Activated T-cell treated with anti-CD3 and anti-CD28 coated beads, Interleukin-2, amount 50 U/mL, for 48 hours (primary cell): ENCODE results near the gene ATP2C1.
"Not testable (repeated sequence)": the region's sequence is repeated elsewhere in the genome, so short reads cannot be mapped to it uniquely, and the experiment has no call there.

Source experiments
- DNase-seq, 2 experiments: peaks; one replicate each; pipeline ENCODE4 v3.0.0-alpha.2; 2020

The ATP2C1 gene

GRCh38 chr3:130893376-130894129, at the start of gene ATP2C1:
TSS of gene ATP2C1 (plus strand) at chr3:130894084. CDS start at chr3:130894770, 686 bp downstream.
- peak; percentile 93 for DNase-seq

- no peak for DNase-seq
These were observed 49.4 kb upstream of the ATP2C1 start for GRCh38 chr3:130844462-130844861.

GRCh38 chr3:130846181-130846580, 47.7 kb upstream of the ATP2C1 start:
- DNase-seq = no peak

- no peak for DNase-seq
These were observed 44.8 kb upstream of the ATP2C1 start for GRCh38 chr3:130849091-130849552.

GRCh38 chr3:130850044-130850797, 43.7 kb upstream of the ATP2C1 start:
- DNase-seq = peak; percentile 50 to 59

- DNase-seq = no peak
These were observed 43.0 kb upstream of the ATP2C1 start for GRCh38 chr3:130850843-130851242.

GRCh38 chr3:130851277-130851676, 42.6 kb upstream of the ATP2C1 start:
- no peak for DNase-seq

GRCh38 chr3:130853581-130853980, 40.3 kb upstream of the ATP2C1 start:
- no peak for DNase-seq

- no peak for DNase-seq
These were observed 39.5 kb upstream of the ATP2C1 start for GRCh38 chr3:130854208-130854864.

GRCh38 chr3:130857336-130858026, 36.4 kb upstream of the ATP2C1 start:
- DNase-seq = no peak

- DNase-seq = not testable (repeated sequence)
These were observed 31.8 kb upstream of the ATP2C1 start for GRCh38 chr3:130862130-130862529.

- DNase-seq = no peak
These were observed 28.4 kb upstream of the ATP2C1 start for GRCh38 chr3:130865489-130865888.

GRCh38 chr3:130866327-130866726, 27.6 kb upstream of the ATP2C1 start:
- no peak for DNase-seq

GRCh38 chr3:130870423-130870822, 23.5 kb upstream of the ATP2C1 start:
- no peak for DNase-seq

- DNase-seq = no peak
These were observed 17.3 kb upstream of the ATP2C1 start for GRCh38 chr3:130876594-130876993.

- DNase-seq = no peak
These were observed 15.4 kb upstream of the ATP2C1 start for GRCh38 chr3:130878464-130878863.

GRCh38 chr3:130889416-130889946, 4.4 kb upstream of the ATP2C1 start:
- no peak for DNase-seq

- peak in 1 of 2 experiments; percentile 52 for DNase-seq
These were observed 1.0 kb upstream of the ATP2C1 start for GRCh38 chr3:130892759-130893375.

- no peak for DNase-seq
These were observed 474 bp downstream of the ATP2C1 start for GRCh38 chr3:130894130-130894985.

GRCh38 chr3:130894986-130895280, 1.0 kb downstream of the ATP2C1 start:
- DNase-seq = no peak
